Measurements from ENCODE around the gene TXK.

Gene TXK

GRCh38 chr4:48049483-48049882 lies 84.6 kb downstream of the TXK start:
- no peak for DNase-seq (ENCODE audit: low read depth)

DNA sequence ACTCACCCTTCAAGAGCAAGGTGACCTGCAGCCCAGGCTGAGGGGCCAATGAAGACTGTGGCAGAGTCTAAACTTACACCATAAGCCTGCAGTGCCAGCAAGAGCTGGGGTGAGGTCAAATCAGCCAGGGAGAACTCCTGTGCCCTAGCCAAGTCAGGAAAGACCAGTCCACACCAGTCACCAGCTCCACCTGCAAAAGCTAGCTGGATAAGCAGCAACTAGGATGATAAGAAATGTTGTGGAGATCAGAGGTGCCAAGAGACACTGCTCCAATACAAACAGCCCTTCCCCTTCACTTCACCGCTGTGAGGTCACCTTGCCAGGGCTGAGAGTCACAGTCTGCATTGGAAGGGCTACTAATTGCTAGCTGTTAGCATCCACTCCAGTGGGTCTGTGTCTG lies 86.2 kb downstream of the TXK start:
- DNase-seq (ENCODE audit: low read depth), result no peak

- peak; percentile 15 for DNase-seq (ENCODE audit: low read depth)
These were observed 86.6 kb downstream of the TXK start for GRCh38 chr4:48047421-48047844.

- DNase-seq (ENCODE audit: low read depth), result no peak
These were observed 88.0 kb downstream of the TXK start for GRCh38 chr4:48046059-48046458.

GRCh38 chr4:48044298-48044697 lies 89.8 kb downstream of the TXK start:
- no peak for DNase-seq (ENCODE audit: low read depth)

DNA sequence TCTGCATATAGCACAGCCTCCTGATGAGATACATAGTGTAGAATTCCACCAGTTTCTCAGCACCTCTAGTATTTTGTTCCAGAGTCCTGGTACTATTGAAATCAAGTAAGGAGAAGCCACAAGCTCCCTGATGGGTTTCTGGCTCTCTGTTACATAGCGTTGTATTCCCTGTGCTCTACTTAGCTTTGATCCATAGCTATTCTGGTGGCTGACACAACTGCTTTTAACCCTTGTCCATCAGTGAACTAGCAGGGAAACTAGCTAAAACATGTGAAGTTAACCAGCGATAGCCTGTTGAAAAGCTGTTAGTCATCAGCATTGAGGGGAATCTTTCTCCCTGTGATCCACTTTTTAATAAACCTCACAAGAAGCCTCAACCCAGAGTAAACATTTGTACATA lies 90.5 kb downstream of the TXK start:
- DNase-seq (ENCODE audit: low read depth), result no peak

GRCh38 chr4:48042979-48043461 lies 91.0 kb downstream of the TXK start:
- DNase-seq (ENCODE audit: low read depth), result no peak

DNA sequence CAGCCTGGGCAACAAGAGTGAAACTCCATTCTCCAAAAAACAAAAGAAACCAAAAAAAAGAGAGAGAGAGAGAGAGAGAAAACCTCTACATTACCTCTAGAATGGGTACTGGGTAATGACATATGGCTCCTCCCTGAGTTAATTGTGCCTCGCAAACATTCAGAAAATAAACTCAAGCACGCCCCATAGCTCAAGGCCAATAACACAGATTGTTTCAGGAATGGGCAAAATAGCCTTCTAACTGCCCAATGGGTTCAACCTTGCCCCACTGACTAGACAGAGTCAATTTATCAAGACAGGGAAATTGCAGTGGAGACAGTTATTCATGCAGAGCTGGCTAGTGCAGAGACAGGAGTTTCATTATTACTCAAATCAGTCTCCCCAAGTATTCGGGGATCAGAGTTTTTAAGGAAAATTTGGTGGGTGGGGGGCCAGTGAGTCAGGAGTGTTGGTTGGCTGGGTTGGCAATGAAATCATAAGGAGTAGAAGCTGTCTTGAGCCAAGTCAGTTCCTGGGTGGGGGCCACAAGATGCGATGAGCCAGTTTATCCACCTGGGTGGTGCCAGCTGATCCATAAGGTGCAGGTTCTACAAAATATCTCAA lies 92.4 kb downstream of the TXK start:
- DNase-seq (ENCODE audit: low read depth), result no peak

DNA sequence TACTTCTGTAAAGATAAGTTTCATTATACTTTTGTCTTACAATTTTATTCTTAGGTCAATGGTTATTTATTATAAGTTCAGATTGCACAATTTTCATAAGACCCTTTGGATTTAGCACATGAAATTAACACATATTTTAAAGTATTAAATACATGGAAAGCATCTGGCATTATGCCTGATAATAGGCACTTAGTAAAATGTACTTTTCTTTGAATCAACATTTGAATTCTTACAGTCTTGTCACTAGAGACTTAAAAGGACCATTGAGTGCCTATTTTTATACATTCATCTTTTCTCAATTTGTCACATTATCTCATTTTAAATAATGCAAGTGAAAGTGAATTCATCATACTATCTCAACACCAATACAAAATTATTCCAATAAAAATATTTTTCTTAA lies 94.5 kb downstream of the TXK start:
- no peak for DNase-seq (ENCODE audit: low read depth)

GRCh38 chr4:48038666-48039065 lies 95.4 kb downstream of the TXK start:
- no peak for DNase-seq (ENCODE audit: low read depth)

GRCh38 chr4:48037117-48037462 lies 97.0 kb downstream of the TXK start:
- DNase-seq (ENCODE audit: low read depth), result no peak

DNA sequence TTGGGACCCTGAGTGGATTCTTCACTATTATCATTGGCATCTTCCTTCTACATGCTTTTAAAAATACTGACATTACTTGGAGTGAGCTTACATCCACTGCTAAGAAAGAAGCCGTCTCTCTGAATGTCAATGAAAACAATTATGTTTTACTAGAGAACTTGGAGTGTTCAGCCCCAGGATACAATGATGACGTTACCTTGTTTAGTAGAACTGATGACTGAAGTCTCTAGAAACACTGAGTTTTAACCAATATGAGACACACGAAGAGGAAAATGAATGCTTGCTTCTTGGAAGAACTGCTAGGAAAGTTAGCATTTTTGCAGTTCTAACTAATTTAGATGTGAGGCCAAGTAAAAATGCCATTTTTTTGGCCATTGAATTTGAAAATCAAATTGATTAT lies 98.1 kb downstream of the TXK start:
- no peak for DNase-seq (ENCODE audit: low read depth)

- DNase-seq (ENCODE audit: low read depth), result peak; percentile 49
These were observed 100.1 kb downstream of the TXK start for GRCh38 chr4:48033825-48034413.

GRCh38 chr4:48033412-48033811 lies 100.6 kb downstream of the TXK start:
- DNase-seq (ENCODE audit: low read depth), result no peak

DNA sequence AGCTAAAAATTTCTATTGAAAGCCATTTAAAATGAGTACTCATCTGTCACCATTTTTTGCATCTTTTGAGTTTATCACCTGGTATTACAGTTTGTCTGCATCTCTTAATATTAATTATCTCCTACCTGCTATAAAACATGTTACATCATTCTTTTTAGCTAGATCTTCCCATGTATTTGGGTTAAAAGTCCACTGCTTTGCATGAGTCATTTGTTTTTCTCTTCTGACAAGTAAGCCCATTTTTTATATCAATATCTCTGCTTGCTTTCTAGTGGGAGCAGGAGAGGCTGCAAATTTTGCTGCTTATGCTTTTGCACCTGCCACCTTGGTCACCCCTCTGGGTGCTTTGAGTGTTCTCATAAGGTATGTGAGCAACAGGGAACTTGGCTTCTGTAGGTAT lies 101.3 kb downstream of the TXK start:
- peak; percentile 72 for DNase-seq (ENCODE audit: low read depth)

GRCh38 chr4:48031802-48032525 lies 102.1 kb downstream of the TXK start:
- peak; percentile 71 for DNase-seq (ENCODE audit: low read depth)

DNA sequence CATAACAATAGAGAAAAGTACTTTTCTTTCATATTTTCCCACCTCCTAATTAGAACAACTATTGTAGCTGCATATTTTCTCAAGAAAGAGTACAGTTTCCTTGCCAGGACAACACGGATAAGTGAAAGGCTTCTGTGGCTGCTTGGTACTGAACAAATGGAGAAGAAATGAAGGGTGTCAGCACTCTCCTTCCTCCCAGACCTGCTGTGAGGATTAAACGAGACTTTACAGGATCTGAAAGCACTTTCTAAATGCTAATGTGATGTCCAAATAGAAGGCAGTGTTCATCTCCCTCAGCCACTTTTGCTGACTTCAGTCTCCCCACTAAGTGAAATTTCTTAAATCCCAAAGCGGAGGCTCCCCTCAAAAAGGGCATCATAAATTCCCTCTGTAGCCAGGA lies 103.6 kb downstream of the TXK start:
- DNase-seq (ENCODE audit: low read depth), result no peak

DNA sequence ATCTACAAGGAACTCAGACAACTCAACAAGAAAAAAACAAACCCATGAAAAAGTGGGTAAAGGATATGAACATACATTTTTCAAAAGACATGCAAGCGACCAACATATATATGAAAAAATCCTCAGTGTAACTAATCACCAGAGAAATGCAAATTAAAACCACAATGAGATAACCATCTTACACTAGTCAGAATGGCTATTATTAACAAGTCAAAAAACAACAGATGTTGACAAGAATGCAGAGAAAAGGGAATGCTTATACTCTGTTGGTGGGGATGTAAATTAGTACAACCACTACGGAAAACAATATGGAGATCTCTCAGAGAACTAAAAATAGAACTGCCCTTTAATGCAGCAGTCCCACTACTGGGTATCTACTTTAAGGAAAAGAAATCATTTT lies 105.4 kb downstream of the TXK start:
- DNase-seq (ENCODE audit: low read depth), result no peak

DNA sequence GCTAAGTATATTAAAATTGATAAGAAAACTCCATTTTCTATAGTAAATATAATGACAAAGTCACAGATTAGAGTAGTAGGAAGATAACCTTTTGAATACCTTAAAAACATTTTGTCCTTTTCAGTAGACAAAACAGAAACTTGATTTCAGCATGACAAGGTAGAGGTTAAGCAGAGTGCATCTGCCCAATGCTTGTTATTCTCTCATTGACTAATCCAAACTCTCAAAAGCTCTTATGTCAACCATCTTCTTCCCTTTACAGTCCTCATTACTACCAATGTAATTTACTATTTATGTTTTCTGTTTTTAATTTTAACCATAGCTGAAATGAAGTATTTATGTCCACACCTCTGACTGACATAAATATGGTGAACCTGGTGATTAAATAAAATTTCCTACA lies 106.4 kb downstream of the TXK start:
- no peak for DNase-seq (ENCODE audit: low read depth)

GRCh38 chr4:48025005-48025404 lies 109.0 kb downstream of the TXK start:
- peak; percentile 65 for DNase-seq (ENCODE audit: low read depth)

DNA sequence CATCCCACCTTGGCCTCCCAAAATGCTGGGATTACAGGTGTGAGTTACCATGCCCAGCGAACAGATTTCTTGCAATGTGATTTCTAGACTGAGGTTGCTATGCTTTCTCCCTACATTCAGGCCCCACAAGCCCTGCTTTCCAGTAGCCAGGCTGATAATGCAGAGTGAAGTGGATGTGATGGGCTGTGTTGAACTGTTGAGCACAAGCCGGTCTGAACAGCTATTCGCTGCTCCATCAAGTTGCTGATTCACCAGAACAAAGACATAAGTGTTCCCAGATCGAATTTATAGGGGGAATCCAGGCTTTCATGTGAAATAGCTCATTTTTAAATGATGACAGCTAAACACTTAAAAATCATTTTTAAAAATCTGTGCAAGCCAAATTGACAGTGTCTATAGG lies 109.5 kb downstream of the TXK start:
- DNase-seq (ENCODE audit: low read depth), result peak; percentile 6

GRCh38 chr4:48022192-48022799 lies 111.8 kb downstream of the TXK start:
- DNase-seq (ENCODE audit: low read depth), result peak; percentile 27

DNA sequence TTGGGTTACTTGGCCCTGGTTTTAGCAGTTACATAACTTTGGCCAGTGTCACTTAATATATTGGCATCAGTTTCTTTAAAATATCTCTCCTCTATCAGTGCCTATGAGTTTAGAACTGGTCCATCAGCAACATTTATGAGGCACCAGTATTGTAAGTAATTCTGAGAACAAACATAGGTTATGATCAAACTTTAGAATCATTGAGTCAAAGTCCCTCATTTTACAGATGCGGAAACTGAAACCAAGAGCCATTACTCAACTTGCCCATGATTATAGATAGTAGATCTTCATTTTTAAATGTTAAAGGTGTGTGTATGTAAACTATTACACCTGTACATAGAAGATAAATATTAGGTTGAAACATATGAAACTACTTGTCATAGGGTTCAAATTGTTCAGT lies 113.0 kb downstream of the TXK start:
- no peak for DNase-seq (ENCODE audit: low read depth)

All from iris pigment epithelial cell (primary cell).